Bone marrow (tissue), 2 donors: ENCODE results near the gene GPR141.

Experiments used
- DNase-seq, 2 donors: peaks; one replicate each; lab custom pipeline; 2025; lab: John Stamatoyannopoulos, UW

Gene GPR141

DNA sequence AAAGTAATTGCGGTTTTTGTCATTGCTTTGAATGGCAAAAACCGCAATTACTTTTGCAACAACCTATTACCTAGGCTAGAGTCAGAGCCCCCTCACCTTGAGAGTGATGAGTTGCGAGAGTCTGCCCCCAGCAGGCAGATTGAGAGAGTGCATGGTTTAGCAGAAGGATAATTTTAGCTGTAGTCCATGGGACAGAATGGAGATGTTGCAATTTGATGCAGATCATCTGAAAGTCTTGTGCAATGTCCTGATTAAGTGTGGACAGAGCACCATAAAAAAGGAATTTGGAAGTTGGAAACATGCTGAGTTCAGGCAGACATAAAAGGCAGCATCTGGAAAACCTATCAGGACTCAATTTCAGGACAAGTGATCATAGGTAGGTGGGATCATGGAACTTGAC is 48.7 kb downstream of the GPR141 start:
- DNase-seq, result peak in 1 of 2 donors; percentile 60

DNA sequence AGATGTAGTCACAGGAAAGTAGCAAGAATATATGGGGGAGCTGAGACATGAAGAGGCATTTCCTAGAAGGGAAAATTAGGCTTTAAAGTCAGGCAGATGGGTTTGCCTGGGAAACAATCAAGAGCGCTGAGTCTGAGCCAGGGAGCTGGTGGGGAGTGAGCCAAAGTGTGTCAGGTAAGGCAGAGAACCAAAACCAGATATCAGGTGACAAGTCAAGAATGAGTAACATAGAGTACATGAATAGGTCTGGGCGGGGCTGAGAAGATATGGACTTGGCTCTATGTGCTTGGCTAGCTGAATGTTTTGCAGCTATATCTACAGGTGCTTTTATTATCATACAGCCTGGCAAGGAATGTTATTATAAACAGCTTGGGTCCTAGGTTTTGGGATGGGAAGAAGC is 49.3 kb downstream of the GPR141 start:
- no peak for DNase-seq

GRCh38 chr7:37735196-37735595 is 51.6 kb downstream of the GPR141 start:
- no peak for DNase-seq

- DNase-seq, result no peak
Measured at GRCh38 chr7:37738321-37738720, 54.8 kb downstream of the GPR141 start.

DNA sequence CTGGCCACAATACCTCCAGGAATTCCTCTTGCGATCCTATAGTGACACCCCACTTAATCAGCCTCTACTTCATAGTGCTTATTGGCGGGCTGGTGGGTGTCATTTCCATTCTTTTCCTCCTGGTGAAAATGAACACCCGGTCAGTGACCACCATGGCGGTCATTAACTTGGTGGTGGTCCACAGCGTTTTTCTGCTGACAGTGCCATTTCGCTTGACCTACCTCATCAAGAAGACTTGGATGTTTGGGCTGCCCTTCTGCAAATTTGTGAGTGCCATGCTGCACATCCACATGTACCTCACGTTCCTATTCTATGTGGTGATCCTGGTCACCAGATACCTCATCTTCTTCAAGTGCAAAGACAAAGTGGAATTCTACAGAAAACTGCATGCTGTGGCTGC is 56.8 kb downstream of the GPR141 start:
- DNase-seq, result no peak

GRCh38 chr7:37741776-37742175 is 58.2 kb downstream of the GPR141 start:
- no peak for DNase-seq

DNA sequence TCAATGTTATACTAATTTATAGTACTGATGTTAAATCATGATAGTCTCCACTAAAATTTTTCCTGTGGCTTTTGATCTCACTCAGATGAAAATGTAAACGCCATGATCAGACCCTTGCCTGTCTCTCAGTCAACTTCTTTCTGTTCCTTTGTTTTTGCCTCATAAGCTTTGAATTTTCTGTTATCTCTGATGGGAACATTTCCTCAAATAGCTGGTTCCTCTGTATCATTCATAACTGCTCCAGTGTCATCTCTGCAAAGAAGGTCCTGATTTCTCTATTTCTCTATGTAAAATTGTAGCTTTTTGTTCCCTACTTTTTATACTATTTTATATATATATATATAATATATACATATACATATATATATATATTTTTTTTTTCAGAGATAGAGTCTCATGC is 67.5 kb downstream of the GPR141 start:
- peak in 1 of 2 donors; percentile 20 for DNase-seq

GRCh38 chr7:37753398-37754050 is 70.0 kb downstream of the GPR141 start:
- DNase-seq, result no peak

DNA sequence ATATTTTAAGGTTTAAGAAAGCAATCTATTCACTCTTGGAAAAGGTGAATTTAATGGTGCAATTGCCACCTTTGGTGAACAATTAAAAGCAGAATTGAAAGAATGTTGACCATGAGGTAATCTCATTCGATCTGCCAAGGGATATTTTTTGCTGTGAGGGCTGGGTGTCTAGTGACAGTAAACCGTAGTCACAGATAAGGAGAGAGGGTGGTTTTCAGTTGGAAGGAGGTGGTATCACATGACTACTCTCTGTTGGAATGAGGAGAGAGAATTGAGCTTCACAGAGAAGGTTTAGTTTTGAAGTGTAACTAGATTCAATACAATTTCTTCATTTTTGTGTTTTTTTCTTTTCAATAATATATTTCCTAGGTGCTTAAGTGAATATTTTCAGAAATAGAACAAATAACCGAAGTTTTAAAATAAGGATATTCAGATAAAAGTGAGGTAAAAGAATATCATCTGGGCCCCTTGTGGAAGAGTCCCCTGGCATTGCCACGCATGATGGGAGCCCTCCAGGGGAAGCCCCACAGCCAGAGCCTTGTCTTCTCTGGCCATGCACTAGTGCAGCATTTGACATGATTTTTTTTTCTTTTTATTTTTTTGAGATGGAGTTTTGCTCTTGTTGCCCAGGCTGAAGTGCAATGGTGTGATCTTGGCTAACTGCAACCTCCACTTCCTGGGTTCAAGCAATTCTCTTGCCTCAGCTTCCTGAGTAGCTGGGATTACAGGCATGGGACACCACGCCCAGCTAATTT is 73.4 kb downstream of the GPR141 start:
- DNase-seq, result no peak

GRCh38 chr7:37757563-37757962 is 74.0 kb downstream of the GPR141 start:
- no peak for DNase-seq

GRCh38 chr7:37758501-37759045 is 75.0 kb downstream of the GPR141 start:
- no peak for DNase-seq

DNA sequence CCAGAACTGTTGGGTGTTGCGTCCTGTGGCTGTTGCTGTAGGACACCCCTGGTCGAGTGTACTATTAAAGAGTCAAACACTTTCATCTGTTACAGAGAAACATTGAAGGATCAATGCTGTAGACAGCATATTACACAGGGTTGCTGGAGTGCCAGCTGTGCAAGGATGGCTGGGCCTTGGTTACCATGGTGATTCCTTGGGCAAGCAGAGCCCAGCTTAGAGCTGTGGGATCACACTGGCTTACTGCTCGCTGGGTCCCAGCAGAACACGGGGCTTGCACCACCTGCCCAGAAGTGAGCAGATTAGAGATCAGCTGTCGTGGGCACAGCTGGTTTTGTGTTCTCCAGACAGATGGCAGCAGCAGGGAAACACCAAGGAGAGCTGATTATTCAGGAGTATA is 76.0 kb downstream of the GPR141 start:
- DNase-seq, result no peak

GRCh38 chr7:37765421-37765829 is 81.9 kb downstream of the GPR141 start:
- DNase-seq, result no peak

DNA sequence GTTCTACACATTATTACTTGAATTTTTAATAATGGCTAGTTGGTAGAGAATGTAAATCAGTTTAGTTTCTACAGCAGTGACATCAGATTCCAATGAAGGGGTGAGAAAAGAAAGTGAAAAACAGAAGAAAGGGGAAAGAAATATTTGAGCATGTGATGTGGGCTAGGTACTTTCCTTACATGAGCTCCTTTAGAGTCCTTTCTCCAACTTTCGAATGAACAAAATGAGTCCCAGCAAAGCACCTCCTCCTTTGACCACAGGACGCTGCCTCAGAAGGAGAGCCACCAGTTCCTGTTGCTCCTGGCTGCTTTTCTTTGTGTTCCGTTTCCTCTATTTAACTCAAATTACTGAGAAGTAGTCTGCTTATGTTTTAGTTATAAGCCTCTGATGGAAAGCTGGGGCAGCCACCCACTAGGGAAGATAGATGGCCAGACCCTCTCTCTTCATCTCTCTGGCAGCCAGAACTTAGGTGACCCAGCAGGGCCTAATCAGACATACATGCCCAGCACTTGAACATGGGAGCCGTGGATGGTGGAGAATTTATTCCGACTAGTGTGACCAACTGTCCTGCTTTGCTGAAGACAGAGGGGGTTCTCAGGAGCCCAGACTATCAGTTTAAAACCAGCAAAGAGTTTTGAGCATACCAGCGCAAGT is 82.4 kb downstream of the GPR141 start:
- peak in 1 of 2 donors; percentile 75 for DNase-seq

GRCh38 chr7:37768611-37769010 is 85.0 kb downstream of the GPR141 start:
- DNase-seq, result no peak

- peak in 1 of 2 donors; percentile 33 for DNase-seq
Measured at GRCh38 chr7:37769291-37769690, 85.7 kb downstream of the GPR141 start.

GRCh38 chr7:37769726-37770125 is 86.2 kb downstream of the GPR141 start:
- no peak for DNase-seq

DNA sequence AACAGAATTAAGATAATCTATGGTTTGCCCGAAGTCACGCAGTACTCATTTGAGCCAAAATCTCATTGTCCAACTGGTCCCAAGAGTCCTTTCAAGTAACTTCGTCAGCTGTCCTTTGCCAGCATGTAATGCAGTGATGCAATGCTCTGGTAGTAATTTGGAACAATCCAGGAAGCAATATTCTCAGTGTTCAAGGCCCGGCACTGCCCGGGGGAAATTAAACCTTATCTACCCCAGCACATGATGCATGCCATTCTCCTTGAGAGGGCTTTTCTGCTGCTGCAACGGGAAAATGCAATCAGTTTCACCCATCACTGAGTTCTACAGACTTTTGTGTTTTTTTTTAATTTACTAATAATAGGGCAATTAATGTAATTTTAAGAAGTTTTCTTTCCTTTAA is 87.3 kb downstream of the GPR141 start:
- no peak for DNase-seq

DNA sequence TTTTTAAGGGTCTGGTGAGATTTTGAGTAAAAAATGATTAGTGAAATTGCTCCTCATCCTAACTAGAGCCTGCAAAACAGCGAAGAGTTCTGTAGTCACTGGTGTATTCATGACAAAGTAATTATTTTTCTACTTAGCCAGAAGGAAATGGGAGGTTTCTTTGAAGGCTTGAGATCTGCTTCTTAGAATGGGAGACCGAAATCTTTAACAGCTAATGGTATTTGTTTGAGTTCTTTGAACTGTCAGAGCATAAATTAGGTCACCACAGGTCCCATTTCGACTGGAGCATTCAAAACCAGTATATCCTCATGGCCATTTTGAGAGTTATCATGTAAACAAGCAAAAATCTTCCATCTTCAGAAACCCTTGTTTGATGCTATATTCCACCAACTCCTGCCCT is 87.8 kb downstream of the GPR141 start:
- DNase-seq, result peak in 1 of 2 donors; percentile 6

DNA sequence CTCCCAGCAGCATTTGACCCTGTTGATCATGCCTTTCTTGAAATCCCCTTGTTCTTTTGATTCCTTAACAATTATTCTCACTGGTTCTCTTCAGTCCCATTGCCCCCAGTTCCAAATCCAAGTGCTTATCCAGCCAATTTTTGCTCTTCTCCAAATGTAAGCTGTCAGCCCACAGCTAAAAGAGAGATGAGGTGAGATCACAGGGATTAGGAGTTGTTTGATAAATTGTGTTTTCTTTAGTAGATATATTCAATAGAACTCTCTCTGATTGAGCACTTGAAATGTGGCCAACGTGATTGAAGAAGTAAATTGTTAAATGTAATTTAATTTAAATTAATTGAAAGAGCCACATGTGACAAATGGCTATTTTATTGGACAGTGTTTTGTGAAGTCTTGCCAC is 88.2 kb downstream of the GPR141 start:
- DNase-seq, result no peak

GRCh38 chr7:37775921-37776320 is 92.4 kb downstream of the GPR141 start:
- DNase-seq, result no peak

- DNase-seq, result no peak
Measured at GRCh38 chr7:37781156-37781555, 97.6 kb downstream of the GPR141 start.

- DNase-seq, result no peak
Measured at GRCh38 chr7:37782166-37782565, 98.6 kb downstream of the GPR141 start.
